WTC11 (cell line): ENCODE measurements around the gene KANSL3. TPM values are rescaled to one million over a fixed set of nuclear protein-coding genes. Genes with fewer than 3 reads are reported as not detected.

Experiments
- ATAC-seq: fragments of 200-7000 bp; cut with Tn5 transposase; 2 replicates; pipeline ENCODE4 v1.10.0; 2021; ENCODE audit warnings: mild to moderate bottlenecking, moderate library complexity
- CTCF ChIA-PET: fragments of 300-600 bp; sonication (Branson Sonifier 250); formaldehyde crosslinking; loops from one replicate; lab custom pipeline; 2021; ENCODE audit warnings: antibody characterized with exemption; lab: Charles Lee
- POLR2A ChIA-PET: fragments of 350-600 bp; sonication (Branson Sonifier 250); formaldehyde crosslinking; loops from one replicate; lab custom pipeline; 2021; ENCODE audit warnings: antibody characterized with exemption; lab: Charles Lee
- DNase-seq: peaks from one replicate; pipeline ENCODE4 v3.0.0; 2021; ENCODE audit warnings: low spot score
- H3K27ac Mint-ChIP-seq: 2 replicates; pipeline ENCODE4 v1.8.0; 2021; ENCODE audit warnings: mixed read lengths
- H3K27me3 Mint-ChIP-seq: 2 replicates; pipeline ENCODE4 v1.8.0; 2021; ENCODE audit warnings: low read depth, mild to moderate bottlenecking, moderate library complexity, mixed read lengths
- H3K36me3 Mint-ChIP-seq: 2 replicates; pipeline ENCODE4 v1.8.0; 2021; ENCODE audit warnings: mixed read lengths
- H3K4me1 Mint-ChIP-seq: 2 replicates; pipeline ENCODE4 v1.8.0; 2022; ENCODE audit warnings: mixed read lengths
- H3K4me3 Mint-ChIP-seq: 2 replicates; pipeline ENCODE4 v1.8.0; 2021; ENCODE audit warnings: mild to moderate bottlenecking, moderate library complexity, mixed read lengths
- H3K9me3 Mint-ChIP-seq: 2 replicates; pipeline ENCODE4 v1.8.0; 2021; ENCODE audit warnings: mixed read lengths
- CBFB ChIP-seq: sonication (generic); formaldehyde crosslinking; IDR thresholded peaks from 2 replicates; pipeline ENCODE4 v1.8.1; 2022; ENCODE audit warnings: mild to moderate bottlenecking, low read depth, missing genetic modification reagents
- CREB1 ChIP-seq: sonication (generic); formaldehyde crosslinking; IDR thresholded peaks from 2 replicates; pipeline ENCODE4 v1.8.0; 2023; ENCODE audit warnings: mild to moderate bottlenecking, missing genetic modification reagents
- FOXJ3 ChIP-seq: sonication (generic); formaldehyde crosslinking; IDR thresholded peaks from 2 replicates; pipeline ENCODE4 v1.9.0; 2021; ENCODE audit warnings: missing genetic modification reagents, mild to moderate bottlenecking, borderline replicate concordance
- PRRX2 ChIP-seq: fragments of 250-450 bp; sonication (Bioruptor Pico); IDR thresholded peaks from 2 replicates; pipeline ENCODE4 v1.8.0; 2021; ENCODE audit warnings: mild to moderate bottlenecking
- SMAD3 ChIP-seq: sonication (generic); formaldehyde crosslinking; IDR thresholded peaks from 2 replicates; pipeline ENCODE4 v1.8.0; 2022; ENCODE audit warnings: missing genetic modification reagents, mild to moderate bottlenecking, borderline replicate concordance
- SP1 ChIP-seq: sonication (generic); formaldehyde crosslinking; conservative IDR thresholded peaks from 2 replicates; pipeline ENCODE4 v1.8.1; 2022; ENCODE audit warnings: missing genetic modification reagents
- TCF7 ChIP-seq: sonication (generic); formaldehyde crosslinking; IDR thresholded peaks from 2 replicates; pipeline ENCODE4 v1.8.0; 2022; ENCODE audit warnings: mild to moderate bottlenecking, low read depth, missing genetic modification reagents, moderate library complexity
- ZNF219 ChIP-seq: sonication (generic); formaldehyde crosslinking; IDR thresholded peaks from 2 replicates; pipeline ENCODE4 v1.8.0; 2023; ENCODE audit warnings: missing genetic modification reagents, mild to moderate bottlenecking, borderline replicate concordance
- ZNF317 ChIP-seq: sonication (generic); formaldehyde crosslinking; IDR thresholded peaks from 2 replicates; pipeline ENCODE4 v1.8.1; 2023; ENCODE audit warnings: low read depth, mild to moderate bottlenecking, moderate library complexity, missing genetic modification reagents, borderline replicate concordance
- ZNF423 ChIP-seq: fragments of 250-450 bp; sonication (Bioruptor Pico); IDR thresholded peaks from 2 replicates; pipeline ENCODE4 v2.1.2; 2022; ENCODE audit warnings: mild to moderate bottlenecking, moderate library complexity
- total RNA-seq: library from RNA; stranded (reverse); gene quantifications from 3 replicates; pipeline ENCODE4 v1.2.3, GENCODE V29; 2021
- TF ChIP-seq, protein P1 (sequence below): sonication (generic); formaldehyde crosslinking; IDR thresholded peaks from 2 replicates; pipeline ENCODE4 v1.8.1; 2022; ENCODE audit warnings: mild to moderate bottlenecking, missing genetic modification reagents, moderate library complexity, borderline replicate concordance
- TF ChIP-seq, protein P2 (sequence below): sonication (generic); formaldehyde crosslinking; IDR thresholded peaks from 2 replicates; pipeline ENCODE4 v1.8.0; 2022; ENCODE audit warnings: mild to moderate bottlenecking, missing genetic modification reagents
- TF ChIP-seq, protein P3 (sequence below): sonication (generic); formaldehyde crosslinking; IDR thresholded peaks from 2 replicates; pipeline ENCODE4 v1.8.1; 2023; ENCODE audit warnings: mild to moderate bottlenecking, missing genetic modification reagents
- TF ChIP-seq, protein P4 (sequence below): sonication (generic); formaldehyde crosslinking; IDR thresholded peaks from 2 replicates; pipeline ENCODE4 v1.8.0; 2023; ENCODE audit warnings: missing genetic modification reagents, mild to moderate bottlenecking, borderline replicate concordance
- TF ChIP-seq, protein P5 (sequence below): sonication (generic); formaldehyde crosslinking; IDR thresholded peaks from 2 replicates; pipeline ENCODE4 v1.8.0; 2022; ENCODE audit warnings: mild to moderate bottlenecking, missing genetic modification reagents
- TF ChIP-seq, protein P6 (sequence below): sonication (generic); formaldehyde crosslinking; IDR thresholded peaks from 2 replicates; pipeline ENCODE4 v1.8.1; 2023; ENCODE audit warnings: mild to moderate bottlenecking, moderate library complexity, missing genetic modification reagents

KANSL3 gene
- total RNA-seq, 1 experiment from 2014 or later, result 32.5 TPM

DNA sequence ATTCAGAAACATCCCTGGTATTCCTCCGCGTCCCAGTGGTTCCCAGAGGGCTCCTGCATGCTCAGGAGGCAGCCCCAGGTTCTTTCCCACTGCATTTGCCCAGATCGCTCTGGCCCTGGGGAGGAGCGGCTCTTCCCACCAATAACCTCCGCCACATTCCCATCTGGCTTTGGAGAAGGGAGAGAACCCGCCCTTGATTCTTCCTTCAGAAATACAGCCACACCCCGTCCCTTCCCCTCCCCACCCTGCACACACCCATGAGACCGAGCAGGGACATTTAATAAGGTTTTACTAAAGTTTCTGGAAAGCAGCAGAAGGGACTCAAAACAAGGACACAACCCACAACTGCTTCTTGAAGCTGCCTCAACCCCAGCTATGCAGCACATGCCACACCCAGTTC is 79.6 kb downstream of the KANSL3 start:
- peaks cover 16% of the 10 kb centered on the region for H3K4me1 Mint-ChIP-seq
- DNase-seq (no peak), ATAC-seq (no peak)
- H3K36me3 Mint-ChIP-seq, result no peaks in the 10 kb centered on the region
- peaks cover 3% of the 10 kb centered on the region; the same call in 1 of the 2 replicates for H3K27me3 Mint-ChIP-seq
- no peak overlapping the region for H3K27ac Mint-ChIP-seq
- ChIA-PET POLR2A (no interaction called here), CTCF (interaction anchor here (1.3 kb wide), 1 partner anchor 8 kb away, joined by 7 read pairs; no protein-coding TSS in a partner anchor)
- TF ChIP-seq ZNF219, result no peak
- TF ChIP-seq, protein P1, sequence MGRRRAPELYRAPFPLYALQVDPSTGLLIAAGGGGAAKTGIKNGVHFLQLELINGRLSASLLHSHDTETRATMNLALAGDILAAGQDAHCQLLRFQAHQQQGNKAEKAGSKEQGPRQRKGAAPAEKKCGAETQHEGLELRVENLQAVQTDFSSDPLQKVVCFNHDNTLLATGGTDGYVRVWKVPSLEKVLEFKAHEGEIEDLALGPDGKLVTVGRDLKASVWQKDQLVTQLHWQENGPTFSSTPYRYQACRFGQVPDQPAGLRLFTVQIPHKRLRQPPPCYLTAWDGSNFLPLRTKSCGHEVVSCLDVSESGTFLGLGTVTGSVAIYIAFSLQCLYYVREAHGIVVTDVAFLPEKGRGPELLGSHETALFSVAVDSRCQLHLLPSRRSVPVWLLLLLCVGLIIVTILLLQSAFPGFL (CRISPR knock-in tag), result no peak
- no peak for TF ChIP-seq TCF7 (CRISPR knock-in tag)
- TF ChIP-seq, protein P2, sequence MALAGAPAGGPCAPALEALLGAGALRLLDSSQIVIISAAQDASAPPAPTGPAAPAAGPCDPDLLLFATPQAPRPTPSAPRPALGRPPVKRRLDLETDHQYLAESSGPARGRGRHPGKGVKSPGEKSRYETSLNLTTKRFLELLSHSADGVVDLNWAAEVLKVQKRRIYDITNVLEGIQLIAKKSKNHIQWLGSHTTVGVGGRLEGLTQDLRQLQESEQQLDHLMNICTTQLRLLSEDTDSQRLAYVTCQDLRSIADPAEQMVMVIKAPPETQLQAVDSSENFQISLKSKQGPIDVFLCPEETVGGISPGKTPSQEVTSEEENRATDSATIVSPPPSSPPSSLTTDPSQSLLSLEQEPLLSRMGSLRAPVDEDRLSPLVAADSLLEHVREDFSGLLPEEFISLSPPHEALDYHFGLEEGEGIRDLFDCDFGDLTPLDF, result no peak
- TF ChIP-seq, protein P3, sequence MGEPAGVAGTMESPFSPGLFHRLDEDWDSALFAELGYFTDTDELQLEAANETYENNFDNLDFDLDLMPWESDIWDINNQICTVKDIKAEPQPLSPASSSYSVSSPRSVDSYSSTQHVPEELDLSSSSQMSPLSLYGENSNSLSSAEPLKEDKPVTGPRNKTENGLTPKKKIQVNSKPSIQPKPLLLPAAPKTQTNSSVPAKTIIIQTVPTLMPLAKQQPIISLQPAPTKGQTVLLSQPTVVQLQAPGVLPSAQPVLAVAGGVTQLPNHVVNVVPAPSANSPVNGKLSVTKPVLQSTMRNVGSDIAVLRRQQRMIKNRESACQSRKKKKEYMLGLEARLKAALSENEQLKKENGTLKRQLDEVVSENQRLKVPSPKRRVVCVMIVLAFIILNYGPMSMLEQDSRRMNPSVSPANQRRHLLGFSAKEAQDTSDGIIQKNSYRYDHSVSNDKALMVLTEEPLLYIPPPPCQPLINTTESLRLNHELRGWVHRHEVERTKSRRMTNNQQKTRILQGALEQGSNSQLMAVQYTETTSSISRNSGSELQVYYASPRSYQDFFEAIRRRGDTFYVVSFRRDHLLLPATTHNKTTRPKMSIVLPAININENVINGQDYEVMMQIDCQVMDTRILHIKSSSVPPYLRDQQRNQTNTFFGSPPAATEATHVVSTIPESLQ (CRISPR knock-in tag), result no peak
- TF ChIP-seq, protein P4, sequence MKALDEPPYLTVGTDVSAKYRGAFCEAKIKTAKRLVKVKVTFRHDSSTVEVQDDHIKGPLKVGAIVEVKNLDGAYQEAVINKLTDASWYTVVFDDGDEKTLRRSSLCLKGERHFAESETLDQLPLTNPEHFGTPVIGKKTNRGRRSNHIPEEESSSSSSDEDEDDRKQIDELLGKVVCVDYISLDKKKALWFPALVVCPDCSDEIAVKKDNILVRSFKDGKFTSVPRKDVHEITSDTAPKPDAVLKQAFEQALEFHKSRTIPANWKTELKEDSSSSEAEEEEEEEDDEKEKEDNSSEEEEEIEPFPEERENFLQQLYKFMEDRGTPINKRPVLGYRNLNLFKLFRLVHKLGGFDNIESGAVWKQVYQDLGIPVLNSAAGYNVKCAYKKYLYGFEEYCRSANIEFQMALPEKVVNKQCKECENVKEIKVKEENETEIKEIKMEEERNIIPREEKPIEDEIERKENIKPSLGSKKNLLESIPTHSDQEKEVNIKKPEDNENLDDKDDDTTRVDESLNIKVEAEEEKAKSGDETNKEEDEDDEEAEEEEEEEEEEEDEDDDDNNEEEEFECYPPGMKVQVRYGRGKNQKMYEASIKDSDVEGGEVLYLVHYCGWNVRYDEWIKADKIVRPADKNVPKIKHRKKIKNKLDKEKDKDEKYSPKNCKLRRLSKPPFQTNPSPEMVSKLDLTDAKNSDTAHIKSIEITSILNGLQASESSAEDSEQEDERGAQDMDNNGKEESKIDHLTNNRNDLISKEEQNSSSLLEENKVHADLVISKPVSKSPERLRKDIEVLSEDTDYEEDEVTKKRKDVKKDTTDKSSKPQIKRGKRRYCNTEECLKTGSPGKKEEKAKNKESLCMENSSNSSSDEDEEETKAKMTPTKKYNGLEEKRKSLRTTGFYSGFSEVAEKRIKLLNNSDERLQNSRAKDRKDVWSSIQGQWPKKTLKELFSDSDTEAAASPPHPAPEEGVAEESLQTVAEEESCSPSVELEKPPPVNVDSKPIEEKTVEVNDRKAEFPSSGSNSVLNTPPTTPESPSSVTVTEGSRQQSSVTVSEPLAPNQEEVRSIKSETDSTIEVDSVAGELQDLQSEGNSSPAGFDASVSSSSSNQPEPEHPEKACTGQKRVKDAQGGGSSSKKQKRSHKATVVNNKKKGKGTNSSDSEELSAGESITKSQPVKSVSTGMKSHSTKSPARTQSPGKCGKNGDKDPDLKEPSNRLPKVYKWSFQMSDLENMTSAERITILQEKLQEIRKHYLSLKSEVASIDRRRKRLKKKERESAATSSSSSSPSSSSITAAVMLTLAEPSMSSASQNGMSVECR (CRISPR knock-in tag), result no peak
- TF ChIP-seq CREB1, result no peak
- TF ChIP-seq, protein P5, sequence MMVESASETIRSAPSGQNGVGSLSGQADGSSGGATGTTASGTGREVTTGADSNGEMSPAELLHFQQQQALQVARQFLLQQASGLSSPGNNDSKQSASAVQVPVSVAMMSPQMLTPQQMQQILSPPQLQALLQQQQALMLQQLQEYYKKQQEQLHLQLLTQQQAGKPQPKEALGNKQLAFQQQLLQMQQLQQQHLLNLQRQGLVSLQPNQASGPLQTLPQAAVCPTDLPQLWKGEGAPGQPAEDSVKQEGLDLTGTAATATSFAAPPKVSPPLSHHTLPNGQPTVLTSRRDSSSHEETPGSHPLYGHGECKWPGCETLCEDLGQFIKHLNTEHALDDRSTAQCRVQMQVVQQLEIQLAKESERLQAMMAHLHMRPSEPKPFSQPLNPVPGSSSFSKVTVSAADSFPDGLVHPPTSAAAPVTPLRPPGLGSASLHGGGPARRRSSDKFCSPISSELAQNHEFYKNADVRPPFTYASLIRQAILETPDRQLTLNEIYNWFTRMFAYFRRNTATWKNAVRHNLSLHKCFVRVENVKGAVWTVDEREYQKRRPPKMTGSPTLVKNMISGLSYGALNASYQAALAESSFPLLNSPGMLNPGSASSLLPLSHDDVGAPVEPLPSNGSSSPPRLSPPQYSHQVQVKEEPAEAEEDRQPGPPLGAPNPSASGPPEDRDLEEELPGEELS (CRISPR knock-in tag), result no peak
- no peak for TF ChIP-seq CBFB (CRISPR knock-in tag)
- no peak for TF ChIP-seq SP1 (CRISPR knock-in tag)
- no peak for TF ChIP-seq SMAD3 (CRISPR knock-in tag)
- TF ChIP-seq, protein P6, sequence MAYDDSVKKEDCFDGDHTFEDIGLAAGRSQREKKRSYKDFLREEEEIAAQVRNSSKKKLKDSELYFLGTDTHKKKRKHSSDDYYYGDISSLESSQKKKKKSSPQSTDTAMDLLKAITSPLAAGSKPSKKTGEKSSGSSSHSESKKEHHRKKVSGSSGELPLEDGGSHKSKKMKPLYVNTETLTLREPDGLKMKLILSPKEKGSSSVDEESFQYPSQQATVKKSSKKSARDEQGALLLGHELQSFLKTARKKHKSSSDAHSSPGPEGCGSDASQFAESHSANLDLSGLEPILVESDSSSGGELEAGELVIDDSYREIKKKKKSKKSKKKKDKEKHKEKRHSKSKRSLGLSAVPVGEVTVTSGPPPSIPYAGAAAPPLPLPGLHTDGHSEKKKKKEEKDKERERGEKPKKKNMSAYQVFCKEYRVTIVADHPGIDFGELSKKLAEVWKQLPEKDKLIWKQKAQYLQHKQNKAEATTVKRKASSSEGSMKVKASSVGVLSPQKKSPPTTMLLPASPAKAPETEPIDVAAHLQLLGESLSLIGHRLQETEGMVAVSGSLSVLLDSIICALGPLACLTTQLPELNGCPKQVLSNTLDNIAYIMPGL (CRISPR knock-in tag), result no peak
- TF ChIP-seq ZNF317 (CRISPR knock-in tag), result no peak
- no peak for TF ChIP-seq FOXJ3
- TF ChIP-seq ZNF423, result no peak
- no peak for TF ChIP-seq PRRX2 (CRISPR knock-in tag)
- peaks cover 8% of the 10 kb centered on the region for H3K9me3 Mint-ChIP-seq
- no peak overlapping the region for H3K4me3 Mint-ChIP-seq
